Effector CD8-positive, alpha-beta T cell (primary cell): ENCODE results near the gene TMEM163.
"Not testable (repeated sequence)": the region's sequence is repeated elsewhere in the genome, so short reads cannot be mapped to it uniquely, and the experiment has no call there.

Experiments
- DNase-seq: peaks from one replicate; lab custom pipeline; 2025; lab: John Stamatoyannopoulos, UW

TMEM163 gene

DNA sequence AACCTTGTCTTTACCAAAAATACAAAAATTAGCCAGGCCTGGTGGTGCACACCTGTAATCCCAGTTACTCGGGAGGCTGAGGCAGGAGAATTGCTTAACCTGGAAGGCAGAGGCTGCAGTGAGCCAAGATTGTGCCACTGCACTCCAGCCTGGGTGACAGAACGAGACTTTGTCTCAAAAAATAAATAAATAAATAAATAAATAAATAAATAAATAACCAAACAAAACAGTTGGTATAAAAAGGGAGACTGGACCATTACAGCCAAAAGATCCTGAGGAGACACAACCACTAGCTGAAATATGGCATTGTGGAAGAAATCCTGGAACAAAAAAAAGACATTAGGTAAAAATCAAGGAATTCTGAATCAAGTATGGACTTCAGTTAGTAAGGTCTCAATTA lies 4.9 kb upstream of the TMEM163 start:
- DNase-seq: not testable (repeated sequence)

GRCh38 chr2:134722728-134723127 lies 3.9 kb upstream of the TMEM163 start:
- DNase-seq: no peak

- no peak for DNase-seq
Observed at GRCh38 chr2:134721596-134721995, 2.8 kb upstream of the TMEM163 start.

GRCh38 chr2:134718023-134718816 lies 580 bp downstream of the TMEM163 start:
- no peak for DNase-seq

GRCh38 chr2:134717286-134718022 lies 1.3 kb downstream of the TMEM163 start:
- DNase-seq: no peak

- DNase-seq: no peak
Observed at GRCh38 chr2:134716721-134717243, 2.0 kb downstream of the TMEM163 start.

- no peak for DNase-seq
Observed at GRCh38 chr2:134715932-134716643, 2.7 kb downstream of the TMEM163 start.

GRCh38 chr2:134714228-134714627 lies 4.6 kb downstream of the TMEM163 start:
- no peak for DNase-seq

- no peak for DNase-seq
Observed at GRCh38 chr2:134713606-134714005, 5.2 kb downstream of the TMEM163 start.

DNA sequence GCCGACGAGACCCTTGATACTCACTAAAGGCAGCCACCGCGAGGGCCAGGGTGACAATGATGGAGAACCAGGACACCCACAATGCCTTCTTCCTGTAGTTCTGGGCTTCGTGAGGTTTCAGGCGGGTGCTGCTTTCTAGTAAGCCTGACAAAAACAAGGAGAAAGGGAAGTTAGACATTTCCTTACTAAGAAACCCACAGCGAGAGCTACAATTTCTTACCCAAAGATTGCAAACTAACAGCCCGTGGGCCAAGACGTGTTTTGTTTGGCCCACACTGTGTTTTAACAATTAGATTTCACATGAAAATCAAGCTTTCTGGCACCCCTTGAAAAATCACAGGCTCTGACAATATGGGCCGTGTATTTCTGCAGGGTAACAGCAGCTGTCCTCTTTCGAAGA lies 5.6 kb downstream of the TMEM163 start:
- DNase-seq: no peak

GRCh38 chr2:134712736-134713135 lies 6.1 kb downstream of the TMEM163 start:
- no peak for DNase-seq

DNA sequence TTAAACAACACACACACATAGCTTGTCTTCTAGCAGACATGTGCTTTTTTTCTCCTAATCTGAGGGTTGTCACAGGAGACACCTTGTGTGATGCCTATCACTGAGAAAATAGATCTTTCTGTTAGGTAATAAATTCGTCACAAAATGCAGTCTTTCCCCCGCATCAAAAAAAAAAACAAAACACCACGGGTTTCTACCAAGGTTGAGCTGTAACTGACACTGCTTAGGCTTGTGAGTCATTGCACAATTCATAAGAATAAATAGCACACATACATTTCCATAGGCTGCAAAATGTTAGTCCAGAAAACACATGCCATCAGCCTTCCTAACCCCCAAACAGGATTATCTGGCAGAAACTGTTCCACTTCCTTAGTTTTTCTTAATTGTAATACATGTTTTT lies 6.5 kb downstream of the TMEM163 start:
- DNase-seq: no peak

DNA sequence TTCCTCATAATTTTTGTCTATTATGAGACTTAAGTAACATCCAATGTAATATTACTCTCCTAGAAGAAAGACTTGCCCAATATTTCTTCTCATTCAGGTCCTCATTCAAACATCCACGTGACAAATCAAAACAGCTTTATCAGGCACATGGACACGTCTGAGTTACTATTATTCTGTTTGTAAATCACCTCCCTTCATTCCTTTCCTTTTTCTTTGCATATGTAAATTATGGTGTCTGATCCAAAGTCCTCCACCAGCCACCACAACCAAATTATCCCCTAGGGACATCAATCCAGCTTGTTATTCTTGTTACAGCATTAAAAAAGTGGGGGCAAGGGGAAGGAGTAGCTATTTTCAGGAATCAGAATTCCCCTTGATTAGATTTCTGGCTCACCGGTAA lies 7.1 kb downstream of the TMEM163 start:
- DNase-seq: no peak

DNA sequence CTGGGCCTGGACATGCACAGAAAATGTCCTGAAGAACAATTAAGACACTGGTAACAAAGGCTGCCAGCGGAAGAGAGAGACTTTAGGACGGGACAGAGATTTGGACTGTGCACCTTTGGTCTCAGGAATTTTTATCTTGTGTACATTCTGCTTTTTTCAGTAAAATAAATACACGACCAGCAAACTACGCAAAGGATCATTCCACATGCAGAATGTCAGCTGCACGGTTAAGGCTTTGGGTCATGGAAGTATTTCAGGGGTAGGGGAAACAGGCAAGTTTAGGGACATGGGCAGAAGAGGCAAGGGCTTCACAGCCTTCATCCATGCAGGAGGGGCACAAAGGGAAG lies 11.5 kb downstream of the TMEM163 start:
- no peak for DNase-seq

- no peak for DNase-seq
Observed at GRCh38 chr2:134706587-134707329, 12.0 kb downstream of the TMEM163 start.

DNA sequence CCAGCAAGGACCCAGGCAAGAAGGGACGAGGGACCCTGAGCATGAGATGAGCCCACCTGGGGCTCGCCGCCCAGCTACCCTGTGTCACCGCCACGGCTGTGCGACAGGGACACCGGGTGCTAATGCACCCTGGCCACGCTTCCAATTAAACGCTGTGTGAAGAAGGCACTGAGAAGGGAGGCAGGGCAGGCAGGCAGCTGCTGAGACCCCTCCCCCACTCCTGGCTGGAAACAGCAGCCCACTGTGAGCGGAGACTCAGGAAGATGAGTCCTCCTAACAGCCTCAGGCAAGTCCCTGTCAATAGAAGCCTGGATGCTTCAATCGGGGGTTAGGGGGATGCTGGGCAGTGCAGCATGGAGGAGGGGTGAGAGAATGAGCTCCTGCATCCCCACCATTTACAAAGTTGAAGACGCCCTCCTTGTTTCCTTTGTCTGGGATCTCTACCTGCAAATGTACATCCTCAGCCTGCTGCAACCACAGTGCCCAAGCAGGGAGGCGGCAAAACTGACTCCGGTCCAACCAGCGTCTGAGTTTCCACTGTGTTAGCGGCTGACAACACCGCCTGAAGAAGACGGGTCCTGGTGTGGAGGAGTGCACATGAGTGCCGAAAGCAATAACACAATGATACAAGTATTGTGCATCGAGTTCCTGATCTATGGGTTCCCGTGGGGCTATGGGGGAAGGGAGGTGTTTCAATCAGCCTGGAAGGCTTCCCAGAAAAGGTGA lies 12.8 kb downstream of the TMEM163 start:
- no peak for DNase-seq

DNA sequence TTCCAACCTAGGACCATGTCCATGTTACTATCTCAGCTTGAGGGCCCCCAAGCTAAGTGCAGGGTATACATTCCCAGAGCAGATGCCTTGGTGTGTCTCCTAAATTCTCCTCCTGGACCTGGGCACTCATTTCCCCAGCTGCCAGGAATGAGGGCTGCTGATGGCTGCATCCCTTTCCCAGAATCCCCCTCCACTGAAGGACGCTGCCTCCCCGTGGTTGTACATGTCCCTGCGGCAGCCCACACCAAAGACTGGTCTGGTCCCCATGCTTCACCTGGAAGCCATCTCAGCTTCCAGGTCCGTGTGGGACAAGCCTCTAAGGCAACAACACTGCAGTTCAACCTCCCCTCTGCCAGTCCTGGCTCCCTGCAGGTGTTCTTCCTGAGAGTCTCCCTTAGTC lies 14.6 kb downstream of the TMEM163 start:
- no peak for DNase-seq

DNA sequence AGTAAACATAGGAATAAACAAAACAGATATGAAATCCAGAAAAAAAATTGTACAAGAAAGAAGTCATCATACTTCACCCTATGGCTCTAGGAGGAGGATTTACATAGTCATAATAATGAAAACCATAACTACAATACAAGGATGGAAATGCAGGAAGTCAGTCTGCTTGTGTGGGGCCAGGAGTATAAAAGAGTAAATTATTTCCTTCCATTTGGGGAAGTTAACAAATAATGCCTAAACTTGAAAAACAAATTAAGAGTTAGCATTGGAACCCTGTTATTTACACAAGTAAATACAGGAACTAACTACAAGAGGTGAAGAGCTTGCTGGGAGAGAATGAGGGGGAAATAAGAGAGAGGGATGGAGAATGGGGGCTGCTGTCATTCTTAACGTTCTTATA lies 15.4 kb downstream of the TMEM163 start:
- DNase-seq: no peak

DNA sequence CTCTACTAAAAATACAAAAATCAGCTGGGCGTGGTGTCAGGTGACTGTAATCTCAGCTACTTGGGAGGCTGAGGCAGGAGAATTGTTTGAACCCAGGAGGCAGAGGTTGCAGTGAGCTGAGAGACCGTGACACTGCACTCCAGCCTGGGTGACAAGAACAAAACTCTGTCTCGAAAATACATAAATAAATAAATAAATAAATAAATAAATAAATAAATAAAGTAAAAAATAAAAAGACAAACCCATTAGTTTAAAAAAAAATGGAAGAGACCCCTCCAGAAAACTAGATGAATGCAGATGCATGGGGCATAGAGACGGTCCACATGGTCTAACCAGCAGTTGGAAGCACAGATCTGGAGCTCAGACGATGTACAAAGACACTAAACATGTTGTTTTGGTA lies 18.1 kb downstream of the TMEM163 start:
- no peak for DNase-seq

DNA sequence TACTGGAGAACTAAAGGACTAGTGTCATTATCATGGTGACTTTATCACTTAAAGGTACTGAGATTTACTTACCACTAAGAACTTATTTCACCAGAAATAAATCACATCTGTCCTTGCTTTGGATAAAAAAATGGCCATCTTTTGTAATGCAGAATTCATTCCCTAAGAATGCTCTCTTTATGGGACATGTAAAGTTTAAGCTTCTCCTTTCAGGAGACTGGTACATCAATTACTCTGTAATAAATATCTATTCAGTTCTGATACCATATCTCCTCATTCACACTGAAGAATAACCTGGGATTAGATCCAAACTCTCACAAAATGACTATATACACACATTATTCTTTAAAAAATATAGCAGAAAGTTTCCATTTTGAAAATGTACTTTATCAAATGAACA lies 24.4 kb downstream of the TMEM163 start:
- DNase-seq: no peak
